HG03175 (cell line): ENCODE data around the gene KIAA1755.

Experiments
- ATAC-seq: cut with Tn5 transposase; IDR thresholded peaks from one replicate; pipeline ENCODE4 v1.9.1; 2021; ENCODE audit warnings: mild to moderate bottlenecking, moderate library complexity; ENCODE audit not compliant: unreplicated experiment

The KIAA1755 gene

GRCh38 chr20:38209054-38209675, 51.4 kb downstream of the KIAA1755 start:
- no peak for ATAC-seq

GRCh38 chr20:38208523-38208922, 52.0 kb downstream of the KIAA1755 start:
- ATAC-seq = no peak

- no peak for ATAC-seq
These were observed 52.4 kb downstream of the KIAA1755 start for GRCh38 chr20:38208088-38208487.

GRCh38 chr20:38207621-38208020, 52.9 kb downstream of the KIAA1755 start:
- ATAC-seq = no peak

GRCh38 chr20:38205001-38205400, 55.5 kb downstream of the KIAA1755 start:
- no peak for ATAC-seq

GRCh38 chr20:38203981-38204357, 56.6 kb downstream of the KIAA1755 start:
- ATAC-seq = no peak

GRCh38 chr20:38203337-38203980, 57.1 kb downstream of the KIAA1755 start:
- ATAC-seq = no peak

GRCh38 chr20:38202982-38203293, 57.6 kb downstream of the KIAA1755 start:
- no peak for ATAC-seq

- ATAC-seq = no peak
These were observed 58.2 kb downstream of the KIAA1755 start for GRCh38 chr20:38202153-38202981.

GRCh38 chr20:38201356-38201755, 59.2 kb downstream of the KIAA1755 start:
- ATAC-seq = no peak

GRCh38 chr20:38200646-38201045, 59.9 kb downstream of the KIAA1755 start:
- ATAC-seq = no peak

GRCh38 chr20:38199501-38200390, 60.8 kb downstream of the KIAA1755 start:
- no peak for ATAC-seq

- ATAC-seq = no peak
These were observed 62.2 kb downstream of the KIAA1755 start for GRCh38 chr20:38198238-38198861.

GRCh38 chr20:38197619-38198018, 62.9 kb downstream of the KIAA1755 start:
- no peak for ATAC-seq

- no peak for ATAC-seq
These were observed 63.3 kb downstream of the KIAA1755 start for GRCh38 chr20:38197217-38197616.

- ATAC-seq = no peak
These were observed 63.9 kb downstream of the KIAA1755 start for GRCh38 chr20:38196592-38196991.

- ATAC-seq = no peak
These were observed 64.5 kb downstream of the KIAA1755 start for GRCh38 chr20:38196076-38196475.

GRCh38 chr20:38195521-38195920, 65.0 kb downstream of the KIAA1755 start:
- no peak for ATAC-seq

- ATAC-seq = no peak
These were observed 65.5 kb downstream of the KIAA1755 start for GRCh38 chr20:38194971-38195504.

GRCh38 chr20:38193586-38194105, 66.9 kb downstream of the KIAA1755 start:
- no peak for ATAC-seq
